ENCODE results near the gene CIZ1. TPM values are rescaled to one million over a fixed set of nuclear protein-coding genes. Genes with fewer than 3 reads are reported as not detected.

The CIZ1 gene
- total RNA-seq, 1 donor from 2014 or later: 156 TPM

DNA sequence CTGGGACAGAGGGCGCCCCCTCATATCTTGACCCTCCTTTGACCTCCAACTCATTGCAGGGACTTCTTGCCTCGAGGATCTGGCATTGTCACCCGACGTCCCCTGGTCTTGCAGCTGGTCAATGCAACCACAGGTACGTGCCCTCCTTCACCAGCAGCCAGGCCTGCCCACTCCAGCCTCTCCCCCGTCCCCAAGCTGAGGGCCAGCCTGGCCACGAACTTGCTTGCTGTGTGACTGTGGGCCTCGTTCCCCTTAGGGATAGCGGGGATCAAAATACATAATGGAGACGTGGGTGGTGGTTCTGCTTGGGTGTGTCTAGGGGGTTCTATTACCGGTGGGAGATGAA lies 26.8 kb upstream of the CIZ1 start:
- Mint-ChIP-seq H3K27ac (ENCODE audit: unreplicated experiment) (no peak overlapping the region), H3K4me3 (ENCODE audit: unreplicated experiment) (peak overlapping the region; percentile 76), H3K4me1 (ENCODE audit: unreplicated experiment) (peaks cover 7% of the 10 kb centered on the region), H3K27me3 (ENCODE audit: unreplicated experiment) (peaks cover 8% of the 10 kb centered on the region), H3K36me3 (ENCODE audit: low read depth, unreplicated experiment) (peaks cover 3% of the 10 kb centered on the region), H3K9me3 (ENCODE audit: unreplicated experiment) (no peaks in the 10 kb centered on the region)
- no peak for DNase-seq (ENCODE audit: low spot score)
- TF ChIP-seq, protein P1, sequence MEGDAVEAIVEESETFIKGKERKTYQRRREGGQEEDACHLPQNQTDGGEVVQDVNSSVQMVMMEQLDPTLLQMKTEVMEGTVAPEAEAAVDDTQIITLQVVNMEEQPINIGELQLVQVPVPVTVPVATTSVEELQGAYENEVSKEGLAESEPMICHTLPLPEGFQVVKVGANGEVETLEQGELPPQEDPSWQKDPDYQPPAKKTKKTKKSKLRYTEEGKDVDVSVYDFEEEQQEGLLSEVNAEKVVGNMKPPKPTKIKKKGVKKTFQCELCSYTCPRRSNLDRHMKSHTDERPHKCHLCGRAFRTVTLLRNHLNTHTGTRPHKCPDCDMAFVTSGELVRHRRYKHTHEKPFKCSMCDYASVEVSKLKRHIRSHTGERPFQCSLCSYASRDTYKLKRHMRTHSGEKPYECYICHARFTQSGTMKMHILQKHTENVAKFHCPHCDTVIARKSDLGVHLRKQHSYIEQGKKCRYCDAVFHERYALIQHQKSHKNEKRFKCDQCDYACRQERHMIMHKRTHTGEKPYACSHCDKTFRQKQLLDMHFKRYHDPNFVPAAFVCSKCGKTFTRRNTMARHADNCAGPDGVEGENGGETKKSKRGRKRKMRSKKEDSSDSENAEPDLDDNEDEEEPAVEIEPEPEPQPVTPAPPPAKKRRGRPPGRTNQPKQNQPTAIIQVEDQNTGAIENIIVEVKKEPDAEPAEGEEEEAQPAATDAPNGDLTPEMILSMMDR (IDR thresholded peaks at IDR 0.05; ENCODE audit: unreplicated experiment): no peak

DNA sequence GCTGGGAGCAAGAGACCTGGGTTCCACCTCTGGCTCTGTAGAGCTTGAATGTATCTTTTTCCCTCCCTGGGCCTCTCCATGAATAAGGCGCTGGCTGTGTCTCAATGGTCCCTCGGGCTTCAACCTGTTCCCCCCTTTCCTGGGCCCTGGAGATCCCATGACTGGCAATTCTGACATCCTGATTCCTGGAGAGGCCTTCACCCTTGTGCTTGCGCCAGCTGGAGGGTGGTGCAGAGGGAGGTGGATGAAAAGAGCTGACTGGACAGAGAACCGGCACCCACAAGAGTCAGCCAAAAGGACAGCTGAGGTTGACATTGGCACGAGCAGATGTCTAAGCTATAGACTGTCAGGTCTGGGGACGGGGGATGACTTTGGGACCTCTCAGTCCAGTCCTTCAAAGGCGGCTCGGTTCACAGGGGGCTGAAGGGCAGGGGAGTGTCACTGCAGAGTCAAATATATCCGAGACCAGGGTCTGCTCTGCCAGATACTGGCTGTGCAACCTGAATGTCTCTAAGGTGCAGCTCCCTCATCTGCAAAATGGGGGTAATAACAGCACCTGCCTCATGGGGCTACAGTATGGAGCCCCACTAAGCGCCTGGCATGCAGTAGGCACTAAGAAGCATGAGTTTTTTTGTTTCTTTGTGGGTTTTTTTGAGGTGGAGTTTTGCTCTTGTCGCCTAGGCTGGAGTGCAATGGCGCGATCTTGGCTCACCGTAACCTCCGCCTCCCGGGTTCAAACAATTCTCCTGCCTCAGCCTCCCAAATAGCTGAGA lies 25.6 kb upstream of the CIZ1 start:
- peaks cover 6% of the 10 kb centered on the region for H3K36me3 Mint-ChIP-seq (ENCODE audit: low read depth, unreplicated experiment)
- H3K4me1 Mint-ChIP-seq (ENCODE audit: unreplicated experiment): peaks cover 12% of the 10 kb centered on the region
- DNase-seq (ENCODE audit: low spot score): no peak
- H3K4me3 Mint-ChIP-seq (ENCODE audit: unreplicated experiment): no peak overlapping the region
- no peak overlapping the region for H3K27ac Mint-ChIP-seq (ENCODE audit: unreplicated experiment)
- H3K9me3 Mint-ChIP-seq (ENCODE audit: unreplicated experiment): peaks cover 3% of the 10 kb centered on the region
- TF ChIP-seq, protein P1 (IDR thresholded peaks at IDR 0.05; ENCODE audit: unreplicated experiment): no peak
- peaks cover 8% of the 10 kb centered on the region for H3K27me3 Mint-ChIP-seq (ENCODE audit: unreplicated experiment)

DNA sequence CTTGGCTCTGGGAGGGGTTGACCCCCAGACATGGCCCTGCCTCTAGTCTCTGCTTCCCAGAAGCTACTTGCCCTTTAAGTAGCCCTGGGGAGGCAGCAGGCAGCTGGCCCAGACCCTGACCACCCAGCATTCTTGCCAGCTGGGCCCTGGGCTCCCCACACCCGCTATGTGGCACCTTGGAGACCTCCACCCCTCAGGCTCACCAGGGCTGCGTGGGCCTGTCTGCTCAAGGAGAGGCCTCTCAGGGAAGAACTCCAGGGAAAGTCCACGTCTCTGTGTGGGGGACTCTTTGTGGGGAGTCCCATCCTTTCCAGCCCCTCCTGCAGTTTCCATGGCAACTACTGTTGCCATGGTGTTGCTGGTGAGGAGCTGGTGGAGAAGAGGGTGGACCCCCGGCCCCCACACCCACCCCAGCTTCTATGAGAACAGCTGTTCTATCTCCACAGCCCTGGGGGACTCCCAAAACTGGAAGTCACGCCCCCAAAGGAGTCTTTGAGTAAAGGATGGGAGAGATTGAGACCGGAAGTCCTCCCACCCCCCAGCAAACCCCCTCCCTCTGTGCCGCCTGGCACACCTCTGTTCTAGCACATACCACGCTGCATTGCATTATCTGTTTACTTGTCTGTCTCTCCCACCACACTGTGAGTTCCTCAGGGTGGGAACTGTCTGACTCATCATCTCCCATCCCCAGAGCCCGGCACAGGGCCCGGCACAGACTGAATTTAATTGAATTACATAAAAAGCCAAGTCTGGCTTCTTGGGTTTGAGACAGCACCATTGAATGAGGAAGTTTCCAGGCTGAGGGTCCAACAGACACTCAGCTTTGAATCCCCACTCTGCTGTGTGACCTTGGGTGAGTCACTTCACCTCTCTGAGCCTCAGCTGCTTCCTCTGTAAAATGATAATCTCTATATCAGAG lies 24.4 kb upstream of the CIZ1 start:
- Mint-ChIP-seq H3K27ac (ENCODE audit: unreplicated experiment) (no peak overlapping the region), H3K9me3 (ENCODE audit: unreplicated experiment) (peaks cover 3% of the 10 kb centered on the region), H3K4me1 (ENCODE audit: unreplicated experiment) (peaks cover 12% of the 10 kb centered on the region), H3K36me3 (ENCODE audit: low read depth, unreplicated experiment) (peaks cover 6% of the 10 kb centered on the region), H3K4me3 (ENCODE audit: unreplicated experiment) (no peak overlapping the region), H3K27me3 (ENCODE audit: unreplicated experiment) (peaks cover 6% of the 10 kb centered on the region)
- DNase-seq (ENCODE audit: low spot score): no peak
- TF ChIP-seq, protein P1 (IDR thresholded peaks at IDR 0.05; ENCODE audit: unreplicated experiment): no peak

- Mint-ChIP-seq H3K4me1 (ENCODE audit: unreplicated experiment) (peaks cover 12% of the 10 kb centered on the region), H3K36me3 (ENCODE audit: low read depth, unreplicated experiment) (peaks cover 6% of the 10 kb centered on the region), H3K4me3 (ENCODE audit: unreplicated experiment) (no peak overlapping the region), H3K27me3 (ENCODE audit: unreplicated experiment) (peaks cover 5% of the 10 kb centered on the region), H3K9me3 (ENCODE audit: unreplicated experiment) (peaks cover 3% of the 10 kb centered on the region), H3K27ac (ENCODE audit: unreplicated experiment) (no peak overlapping the region)
- no peak for DNase-seq (ENCODE audit: low spot score)
- TF ChIP-seq, protein P1 (IDR thresholded peaks at IDR 0.05; ENCODE audit: unreplicated experiment): no peak
Observed at GRCh38 chr9:128214571-128215490, 23.5 kb upstream of the CIZ1 start.
